ENCODE measurements around the gene WDR7.
A peak's percentile ranks its signal among the peaks of the same experiment; 100 is the strongest.

Gene WDR7

GRCh38 chr18:56889621-56890020 lies 238.5 kb downstream of the WDR7 start:
- no peak for DNase-seq (ENCODE audit: low spot score)

GRCh38 chr18:56890632-56891031 lies 239.5 kb downstream of the WDR7 start:
- DNase-seq (ENCODE audit: low spot score): peak; percentile 56

GRCh38 chr18:56891116-56891515 lies 240.0 kb downstream of the WDR7 start:
- DNase-seq (ENCODE audit: low spot score): no peak

DNA sequence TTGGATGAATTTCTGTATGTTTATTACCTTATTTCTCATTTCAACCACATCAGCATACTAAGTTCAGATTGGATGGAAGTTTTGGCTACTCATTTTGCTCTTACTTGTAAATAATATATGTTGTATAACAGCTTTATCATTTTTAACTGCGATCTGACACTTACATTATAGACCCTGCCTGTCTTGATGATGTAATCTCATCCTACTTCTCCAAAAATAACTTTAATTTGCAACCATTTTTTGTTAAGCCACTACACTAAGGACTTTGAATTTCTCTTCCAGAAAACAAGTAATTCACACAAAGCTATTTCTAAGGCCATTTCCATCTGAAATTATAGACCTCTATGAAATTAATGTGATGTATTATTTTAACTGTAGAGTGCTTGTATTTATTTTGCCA lies 240.7 kb downstream of the WDR7 start:
- no peak for DNase-seq (ENCODE audit: low spot score)

DNA sequence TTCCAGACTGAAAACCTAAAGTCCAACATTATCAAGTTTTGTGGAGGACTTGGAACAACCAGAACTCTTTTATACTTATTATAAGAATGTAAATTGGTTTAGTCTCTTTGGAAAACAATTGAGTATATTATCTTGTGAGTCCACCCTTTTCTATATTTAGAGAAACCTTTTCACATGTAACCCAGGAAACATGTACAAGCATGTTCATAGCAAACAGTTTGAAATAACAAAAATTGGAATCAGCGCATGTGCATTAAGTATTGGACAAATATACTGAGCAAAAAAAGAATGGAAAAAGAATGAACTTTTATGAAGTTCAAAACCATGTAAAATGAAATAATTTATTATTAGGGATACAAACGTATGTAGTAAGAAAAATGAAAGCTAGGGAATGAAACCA lies 246.0 kb downstream of the WDR7 start:
- DNase-seq (ENCODE audit: low spot score): no peak

DNA sequence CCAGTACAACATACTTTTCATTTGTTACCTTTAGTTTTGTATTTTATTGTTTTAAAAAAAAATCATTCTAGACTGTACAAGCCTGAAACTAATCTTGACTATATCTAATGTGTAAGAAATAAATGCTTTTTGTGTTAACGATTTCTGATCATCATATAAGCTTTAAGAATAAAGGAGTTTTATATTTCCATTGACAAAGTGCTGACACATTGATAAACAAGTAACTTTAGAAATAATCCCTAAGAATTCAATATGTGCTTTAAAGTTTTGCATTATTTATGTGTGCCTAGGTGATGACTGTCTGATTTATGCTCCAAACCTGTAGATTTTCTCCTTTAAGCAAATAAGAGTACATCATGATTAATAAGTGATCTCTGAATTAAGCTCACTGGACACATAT lies 248.5 kb downstream of the WDR7 start:
- no peak for DNase-seq (ENCODE audit: low spot score)

DNA sequence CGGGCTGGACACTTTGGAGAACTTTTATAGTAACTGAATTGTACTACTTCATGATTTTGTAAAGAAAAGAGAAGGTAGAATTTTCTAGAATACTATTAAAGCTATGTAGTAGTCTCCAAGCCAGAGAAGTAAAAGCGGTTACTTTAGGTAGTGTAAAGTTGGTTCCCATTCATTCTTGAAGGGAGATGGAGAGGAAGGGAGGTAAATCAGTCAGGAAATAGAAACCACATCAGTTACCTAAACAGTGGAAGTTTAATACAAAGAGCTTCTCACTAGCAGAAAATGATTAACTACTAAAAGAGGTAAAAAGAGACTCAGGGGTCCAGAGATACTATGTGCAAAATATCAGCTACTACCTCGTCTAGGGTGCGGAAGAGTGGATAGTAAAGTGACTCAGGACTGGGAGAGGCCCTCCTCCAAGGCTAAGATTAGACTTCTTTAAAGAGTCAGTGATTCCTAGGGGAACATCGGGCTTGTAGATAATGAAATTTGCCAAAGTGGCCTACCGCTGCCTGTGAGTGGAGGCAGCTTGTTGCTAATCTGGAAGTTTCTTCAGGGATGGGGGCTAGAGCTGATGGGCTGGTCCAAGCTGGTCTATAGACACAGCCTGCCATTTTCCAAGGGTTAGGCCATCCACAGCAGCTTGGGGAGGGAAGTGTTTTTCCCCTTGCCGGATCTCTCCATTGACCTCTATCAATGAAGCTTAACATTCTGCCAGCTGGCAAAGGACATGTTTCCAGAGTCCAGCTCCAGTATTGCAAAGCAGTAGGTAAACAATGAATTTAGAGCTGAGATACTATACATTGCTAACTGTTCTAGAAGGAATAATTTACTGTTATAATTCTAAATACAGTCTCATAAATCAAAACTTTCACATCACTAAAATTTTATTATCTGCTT lies 249.3 kb downstream of the WDR7 start:
- no peak for DNase-seq (ENCODE audit: low spot score)

- DNase-seq (ENCODE audit: low spot score): no peak
These were observed 250.8 kb downstream of the WDR7 start for GRCh38 chr18:56901919-56902318.

- DNase-seq (ENCODE audit: low spot score): no peak
These were observed 251.5 kb downstream of the WDR7 start for GRCh38 chr18:56902653-56903052.

GRCh38 chr18:56903686-56904085 lies 252.5 kb downstream of the WDR7 start:
- no peak for DNase-seq (ENCODE audit: low spot score)

DNA sequence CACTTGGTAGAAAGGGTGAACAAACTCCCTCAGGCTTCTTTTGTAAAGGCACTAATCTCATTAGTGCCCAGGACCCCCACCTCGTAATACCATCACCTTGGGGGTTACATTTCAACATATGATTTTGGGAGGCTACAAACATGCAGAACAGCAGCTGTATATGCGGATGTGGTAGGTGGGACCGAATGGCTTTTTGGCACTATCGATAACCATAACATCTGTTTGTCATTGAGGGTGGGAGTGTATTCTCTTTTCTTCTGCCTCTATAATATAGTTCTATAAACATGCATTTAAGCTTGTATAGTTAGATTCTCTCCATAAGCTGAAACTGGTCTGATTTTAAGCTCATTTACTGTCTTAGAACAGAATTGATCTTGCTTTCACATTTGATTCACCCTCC lies 256.6 kb downstream of the WDR7 start:
- no peak for DNase-seq (ENCODE audit: low spot score)

DNA sequence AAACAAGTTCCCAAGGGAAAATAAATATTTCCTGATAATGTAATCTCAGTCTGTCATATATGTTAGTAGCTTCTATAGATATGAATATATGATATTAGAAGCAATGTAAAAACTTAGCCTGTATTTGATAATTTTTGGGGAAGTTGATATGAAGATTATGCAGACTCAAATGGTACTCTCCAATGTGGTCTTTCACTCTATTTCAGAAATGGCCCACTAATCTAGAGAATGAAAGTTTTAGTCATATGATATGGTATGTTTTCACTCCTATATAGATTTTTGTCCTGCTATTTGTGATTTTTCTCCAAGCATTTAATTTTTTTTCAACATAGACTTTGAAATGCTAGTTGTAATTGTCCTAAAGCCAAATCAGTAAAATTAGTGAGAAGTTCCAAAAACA lies 259.1 kb downstream of the WDR7 start:
- no peak for DNase-seq (ENCODE audit: low spot score)

DNA sequence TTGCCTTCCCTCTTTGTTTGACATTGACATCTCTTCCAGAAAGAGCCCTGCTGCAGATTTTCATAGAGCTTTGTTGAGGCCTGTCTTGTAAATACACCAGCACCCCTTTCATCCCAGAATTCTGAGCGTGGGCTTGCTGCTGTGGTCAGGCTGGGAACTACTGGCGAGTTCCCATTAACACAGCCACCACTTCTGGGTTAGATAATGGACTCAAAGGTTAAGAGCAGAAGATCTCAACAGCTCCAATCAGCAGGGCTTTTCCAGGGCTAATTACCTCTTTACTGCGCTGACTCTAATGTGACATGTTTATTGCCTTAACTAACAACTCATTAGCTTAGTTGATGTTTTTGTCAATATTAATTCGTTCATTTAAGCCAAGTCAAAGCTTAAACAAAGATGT lies 259.8 kb downstream of the WDR7 start:
- DNase-seq (ENCODE audit: low spot score): no peak

DNA sequence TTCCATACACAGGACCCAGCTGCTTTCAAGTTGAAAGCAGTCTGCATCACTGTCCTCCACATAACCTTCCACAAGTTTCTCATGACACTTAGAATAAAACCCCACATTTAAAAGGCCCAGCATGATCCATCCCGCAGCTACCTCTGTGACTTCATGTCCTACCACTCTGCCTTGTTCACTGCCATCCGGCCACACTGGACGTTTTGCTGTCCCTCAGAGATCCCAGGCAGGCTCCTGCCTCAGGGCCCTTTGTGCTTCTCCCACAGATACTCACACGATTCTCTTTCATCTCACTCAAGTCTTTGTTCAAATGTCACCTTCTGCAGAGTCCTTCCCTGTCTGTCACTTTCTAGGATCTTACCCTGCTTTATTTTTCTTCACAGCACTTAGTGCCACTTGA lies 262.8 kb downstream of the WDR7 start:
- DNase-seq (ENCODE audit: low spot score): no peak

DNA sequence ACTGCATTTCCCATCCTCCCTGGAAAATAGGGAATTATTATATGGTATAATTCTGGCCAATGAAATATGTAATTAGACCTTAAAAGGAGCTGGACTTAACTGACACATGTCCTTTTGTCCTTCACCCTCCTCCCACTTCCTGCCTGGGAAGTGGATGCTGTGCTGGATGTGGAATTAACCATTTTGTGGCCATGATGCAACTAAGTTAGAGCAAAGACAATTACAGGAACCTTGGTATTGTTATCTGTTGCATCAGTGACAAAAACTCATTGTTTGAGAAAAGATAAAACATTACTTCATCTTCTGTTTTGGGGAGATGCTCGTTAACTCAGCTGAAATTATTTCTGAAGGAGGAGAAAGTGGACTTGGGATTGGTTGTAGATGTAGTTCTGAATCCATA lies 268.0 kb downstream of the WDR7 start:
- no peak for DNase-seq (ENCODE audit: low spot score)

DNA sequence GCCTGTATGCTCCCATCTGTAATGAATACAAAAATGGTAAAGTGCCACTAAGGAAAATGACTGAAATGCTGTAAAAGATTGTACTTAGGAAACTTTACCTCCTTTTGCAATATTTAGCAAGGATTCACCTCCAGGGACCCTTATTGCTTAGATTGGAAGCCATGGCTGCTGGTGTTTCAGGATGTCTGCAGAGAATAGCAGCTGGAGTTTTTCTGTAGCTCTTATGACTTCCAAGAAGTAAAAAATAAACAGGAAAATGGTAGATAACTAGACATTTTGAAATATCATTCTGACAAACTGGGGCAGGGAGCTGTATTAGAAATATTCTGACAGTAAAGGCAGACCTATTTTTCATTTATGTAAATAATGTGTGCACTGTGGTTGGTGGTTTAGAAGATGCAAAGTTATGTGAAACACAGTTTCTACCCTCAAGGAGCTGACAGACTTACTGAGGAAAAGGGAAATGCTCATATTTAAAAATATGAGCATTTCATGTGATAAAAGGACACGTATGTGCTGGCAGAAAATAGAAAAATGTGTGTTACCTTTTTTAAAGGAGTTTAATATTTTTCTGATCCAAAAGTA lies 270.8 kb downstream of the WDR7 start:
- no peak for DNase-seq (ENCODE audit: low spot score)

DNA sequence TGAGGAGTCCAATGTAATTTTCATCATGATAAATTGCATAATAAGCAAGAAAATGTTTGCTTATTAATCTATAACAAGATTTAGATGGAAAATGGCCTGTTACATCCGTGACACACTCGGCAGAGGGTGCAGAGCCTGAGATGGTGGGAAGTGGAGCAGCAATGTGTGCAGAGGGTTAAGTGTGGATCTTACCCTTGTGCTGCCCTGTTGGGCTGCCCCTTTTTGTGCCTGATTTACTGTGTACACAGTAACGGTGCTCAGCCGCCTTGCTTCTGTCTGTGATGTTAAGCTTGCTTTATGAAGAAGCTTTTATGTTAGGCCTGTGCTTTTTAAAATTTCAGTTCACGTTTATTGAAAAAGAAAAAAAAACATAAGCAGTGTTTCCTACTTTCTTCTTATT lies 275.6 kb downstream of the WDR7 start:
- DNase-seq (ENCODE audit: low spot score): no peak

- DNase-seq (ENCODE audit: low spot score): no peak
These were observed 276.6 kb downstream of the WDR7 start for GRCh38 chr18:56927786-56928185.

DNA sequence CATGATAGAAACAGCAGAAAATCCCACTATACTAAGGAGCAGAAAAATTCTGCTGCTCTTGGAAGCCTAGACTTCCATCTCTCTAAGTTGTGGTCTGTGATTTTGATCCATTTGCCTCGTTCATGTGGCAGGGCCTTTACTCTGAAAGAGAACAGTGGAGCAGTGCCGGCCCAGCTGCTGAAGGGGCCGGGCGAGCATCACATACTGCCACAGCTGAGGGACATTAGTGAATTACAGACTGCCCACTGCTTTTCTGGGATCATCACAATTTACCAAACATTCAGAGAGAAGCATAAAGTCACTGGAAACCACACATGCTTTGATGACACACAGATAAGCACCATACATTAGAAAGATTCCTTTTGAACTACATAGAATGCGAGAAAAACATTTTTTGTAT lies 278.7 kb downstream of the WDR7 start:
- DNase-seq (ENCODE audit: low spot score): no peak

GRCh38 chr18:56933472-56933871 lies 282.3 kb downstream of the WDR7 start:
- DNase-seq (ENCODE audit: low spot score): no peak

DNA sequence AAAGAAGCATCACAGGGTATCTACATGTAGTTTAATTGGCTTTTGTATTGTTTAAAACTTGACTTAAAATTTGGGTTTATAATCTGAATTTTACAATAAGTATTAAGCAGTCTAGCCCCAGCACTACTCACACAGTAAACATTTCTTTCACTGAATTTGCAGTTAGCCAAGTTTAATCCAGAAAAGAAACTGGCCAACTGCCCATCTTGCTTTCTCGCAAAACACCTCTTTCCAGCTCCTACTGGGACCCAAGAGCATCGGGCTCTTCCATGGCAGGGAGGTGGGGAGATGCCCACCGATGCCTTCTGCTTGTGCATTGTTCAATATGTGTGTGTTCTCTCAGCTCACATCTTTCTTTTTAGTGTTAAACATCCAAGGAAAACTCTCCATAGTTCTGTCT lies 283.0 kb downstream of the WDR7 start:
- no peak for DNase-seq (ENCODE audit: low spot score)

GRCh38 chr18:56934906-56935305 lies 283.7 kb downstream of the WDR7 start:
- no peak for DNase-seq (ENCODE audit: low spot score)

- no peak for DNase-seq (ENCODE audit: low spot score)
These were observed 284.4 kb downstream of the WDR7 start for GRCh38 chr18:56935434-56936040.

All from RKO (cell line).